ENCODE measurements around the gene PHF13. TPM values are rescaled to one million over a fixed set of nuclear protein-coding genes. Genes with fewer than 3 reads are reported as not detected.

PHF13 gene
- total and polyA plus RNA-seq, 9 of the 15 experiments (the other 6 are each of a cell fraction or from before 2014, with no cell fraction given): 1.8 to 36.1 (median 11.7) TPM

DNA sequence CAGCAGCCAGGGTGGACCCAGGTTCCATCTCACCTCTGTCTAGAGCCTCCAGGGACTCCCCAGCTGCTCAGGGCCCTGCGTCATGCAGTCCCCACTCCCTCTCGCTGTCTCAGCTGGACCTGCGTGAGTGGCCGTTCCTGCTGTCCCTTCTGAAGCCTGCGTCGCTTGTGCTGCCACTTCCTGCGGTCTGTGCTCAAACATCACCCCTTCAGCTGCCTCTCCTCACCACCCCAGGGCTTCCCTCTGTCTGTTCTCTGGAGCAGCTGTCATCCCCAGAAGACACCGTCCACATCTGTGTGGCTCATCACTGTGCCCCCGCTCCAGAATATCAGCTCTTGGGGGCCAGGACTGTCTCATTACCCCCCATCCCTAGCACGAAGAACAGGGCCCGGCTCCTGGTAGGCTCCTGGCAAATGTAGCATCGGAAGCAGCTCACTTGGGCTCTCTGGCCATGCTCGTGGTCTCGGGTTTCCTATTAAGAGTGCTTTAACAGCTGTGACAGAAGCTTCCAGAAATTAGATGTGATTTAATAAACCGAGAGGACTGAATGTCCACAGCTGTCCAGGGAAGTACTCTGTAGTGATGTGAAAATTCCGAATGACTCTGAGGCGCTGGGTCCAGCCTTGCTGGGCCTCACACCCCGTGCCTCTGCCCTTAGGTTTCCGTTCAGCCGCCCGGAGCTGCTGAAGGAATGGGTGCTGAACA lies 14.5 kb downstream of the PHF13 start (continued):
- no peak for TF ChIP-seq EWSR1 (IDR thresholded peaks at IDR 0.05; ENCODE audit: borderline replicate concordance, low read depth, partially characterized antibody)

DNA sequence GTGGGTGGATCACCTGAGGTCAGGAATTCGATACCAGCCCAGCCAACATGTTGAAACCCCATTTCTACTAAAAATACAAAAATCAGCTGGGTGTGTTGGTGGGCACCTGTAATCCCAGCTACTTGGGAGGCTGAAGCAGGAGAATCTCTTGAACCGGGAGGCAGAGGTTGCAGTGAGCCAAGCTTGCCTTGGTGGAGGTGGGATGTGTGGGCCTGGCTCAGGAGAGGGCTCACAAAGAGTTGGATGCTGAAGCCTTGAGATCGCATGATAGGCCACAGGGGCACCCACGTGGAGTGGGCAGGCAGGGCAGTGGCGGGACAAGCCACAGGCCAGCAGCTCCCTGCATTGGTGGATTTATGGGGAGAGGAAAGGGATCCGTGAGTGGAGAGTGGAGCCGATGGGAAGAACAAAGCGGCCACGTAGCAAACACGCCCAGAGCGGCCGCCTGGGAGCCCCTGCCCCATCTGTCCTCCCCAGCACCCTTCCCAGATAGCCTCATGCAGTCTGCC lies 15.5 kb downstream of the PHF13 start:
- no TSS peak for BruUV-seq (replicated peaks)
- intact Hi-C loops (cut with micrococcal nuclease) (no loop called here), in situ Hi-C loops (cut with MboI) (no loop called here)
- no peaks in the 10 kb centered on the region for H3K27me3 ChIP-seq (ENCODE audit: control insufficient read depth in 2 of 2, insufficient read depth in 2 of 2, low read length in 2 of 2)
- FAIRE-seq: no peak
- ChIA-PET CTCF (ENCODE audit: low intra/inter-chr PET ratio) (no interaction called here), POLR2A (interaction anchor here (0.8 to 4.5 kb wide), 4 partner anchors 7 to 28 kb away, joined by 3 to 36 read pairs (median 5); no protein-coding TSS in a partner anchor)
- TF ChIP-seq, protein P1, sequence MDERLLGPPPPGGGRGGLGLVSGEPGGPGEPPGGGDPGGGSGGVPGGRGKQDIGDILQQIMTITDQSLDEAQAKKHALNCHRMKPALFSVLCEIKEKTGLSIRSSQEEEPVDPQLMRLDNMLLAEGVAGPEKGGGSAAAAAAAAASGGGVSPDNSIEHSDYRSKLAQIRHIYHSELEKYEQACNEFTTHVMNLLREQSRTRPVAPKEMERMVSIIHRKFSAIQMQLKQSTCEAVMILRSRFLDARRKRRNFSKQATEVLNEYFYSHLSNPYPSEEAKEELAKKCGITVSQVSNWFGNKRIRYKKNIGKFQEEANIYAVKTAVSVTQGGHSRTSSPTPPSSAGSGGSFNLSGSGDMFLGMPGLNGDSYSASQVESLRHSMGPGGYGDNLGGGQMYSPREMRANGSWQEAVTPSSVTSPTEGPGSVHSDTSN (CRISPR knock-in tag; IDR thresholded peaks at IDR 0.05; ENCODE audit: low read depth): no peak
- TF ChIP-seq, protein P1 (tag; conservative IDR thresholded peaks at IDR 0.05; ENCODE audit: low read depth): no peak
- TF ChIP-seq RBFOX2 (IDR thresholded peaks at IDR 0.05; ENCODE audit: low read depth, low read length) (0 out of 2 replicates have a peak, but pooled peaks have one; percentile 5), CAMTA2 (CRISPR knock-in tag; conservative IDR thresholded peaks at IDR 0.05) (no peak)
- H3K4me3 ChIP-seq: no peak overlapping the region
- H3K9me3 ChIP-seq (replicated peaks; ENCODE audit: control insufficient read depth, insufficient read depth, low read depth, low read length): no peaks in the 10 kb centered on the region
- H3K27ac ChIP-seq (ENCODE audit: extremely low read depth, low read depth, low read length): no peak overlapping the region
- no peak for DNase-seq (ENCODE audit: extremely low read depth in 1 of 4, low spot score in 3 of 4)
- H3K79me2 ChIP-seq (ENCODE audit: control insufficient read depth, insufficient read depth, low read length): peaks cover 26% of the 10 kb centered on the region
- no peaks in the 10 kb centered on the region for H3K9me1 ChIP-seq (ENCODE audit: control insufficient read depth, insufficient read depth, low read length)
- H3K9ac ChIP-seq (ENCODE audit: insufficient read depth in 1 of 2, low read depth in 2 of 2, low read length in 2 of 2): peak overlapping the region in 1 of 2 experiments; percentile 51; a peak in 1 of 4 replicates
- WGBS (ENCODE audit: insufficient coverage, low coverage, missing lambda C conversion rate): 88% methylated on average over 11 of the region's 12 CpGs
- ATAC-seq: no peak
- H3K4me1 ChIP-seq (replicated peaks in 1 of 2; ENCODE audit: control insufficient read depth in 2 of 2, insufficient read depth in 2 of 2, low read length in 2 of 2): peaks cover 11 to 46% of the 10 kb centered on the region in 2 experiments; a peak in 4 of 5 replicates
- H4K20me1 ChIP-seq (replicated peaks; ENCODE audit: control insufficient read depth, insufficient read depth, low read length): 0 out of 2 replicates have a peak, but pooled peaks cover 6% of the 10 kb centered on the region
- no peak overlapping the region for H3K4me2 ChIP-seq (ENCODE audit: insufficient read depth, low read length)
- no peak overlapping the region for H2AFZ ChIP-seq (ENCODE audit: low read depth, low read length)
- peaks cover 71% of the 10 kb centered on the region for H3K36me3 ChIP-seq (ENCODE audit: control insufficient read depth, insufficient read depth, low read length)

Data from K562 (cell line).